Hepatocyte (in vitro differentiated cells): Measurements from ENCODE around the gene ASB10. TPM values are rescaled to one million over a fixed set of nuclear protein-coding genes. Genes with fewer than 3 reads are reported as not detected.

Experiments used
- DNase-seq: peaks from one replicate; pipeline ENCODE4 v3.0.0-alpha.2; 2016; ENCODE audit warnings: low spot score
- H2AFZ ChIP-seq: fragments of 200-600 bp; sonication (generic); 2 replicates; pipeline ENCODE4 v1.6.0; 2016; ENCODE audit warnings: antibody characterized with exemption, mild to moderate bottlenecking
- H3K27ac ChIP-seq: fragments of 200-600 bp; sonication (generic); 2 replicates; pipeline ENCODE4 v1.5.1; 2016; ENCODE audit warnings: mild to moderate bottlenecking
- H3K27me3 ChIP-seq: fragments of 200-600 bp; sonication (generic); 2 replicates; pipeline ENCODE4 v1.6.1; 2016
- H3K36me3 ChIP-seq: fragments of 200-600 bp; sonication (generic); replicated peaks from 2 replicates; pipeline ENCODE4 v1.5.1; 2016; ENCODE audit warnings: low read depth; ENCODE audit not compliant: insufficient read depth
- H3K4me1 ChIP-seq: fragments of 200-600 bp; sonication (generic); 2 replicates; pipeline ENCODE4 v1.5.1; 2016; ENCODE audit warnings: mild to moderate bottlenecking, moderate library complexity; ENCODE audit not compliant: insufficient read depth
- H3K4me2 ChIP-seq: fragments of 200-600 bp; sonication (generic); 2 replicates; pipeline ENCODE4 v1.6.0; 2016
- H3K4me3 ChIP-seq: fragments of 200-600 bp; sonication (generic); 2 replicates; pipeline ENCODE4 v1.5.1; 2016; ENCODE audit warnings: mild to moderate bottlenecking
- H3K79me2 ChIP-seq: fragments of 200-600 bp; sonication (generic); 2 replicates; pipeline ENCODE4 v1.6.0; 2017; ENCODE audit warnings: mild to moderate bottlenecking
- H3K9me2 ChIP-seq: fragments of 200-600 bp; sonication (generic); replicated peaks from 2 replicates; pipeline ENCODE4 v1.6.0; 2017; ENCODE audit warnings: mild to moderate bottlenecking; ENCODE audit not compliant: insufficient read depth
- H3K9me3 ChIP-seq: fragments of 200-600 bp; sonication (generic); 2 replicates; pipeline ENCODE4 v1.5.1; 2016; ENCODE audit warnings: low read depth, mild to moderate bottlenecking
- H4K20me1 ChIP-seq: fragments of 200-600 bp; sonication (generic); 2 replicates; pipeline ENCODE4 v1.6.0; 2016; ENCODE audit warnings: mild to moderate bottlenecking; ENCODE audit not compliant: insufficient read depth, poor library complexity, severe bottlenecking
- EZH2 ChIP-seq: fragments of 200-600 bp; sonication (generic); IDR thresholded peaks from 2 replicates; pipeline ENCODE4 v1.6.1; 2016; ENCODE audit warnings: antibody characterized with exemption, mild to moderate bottlenecking, borderline replicate concordance
- EZH2phosphoT487 ChIP-seq: fragments of 200-600 bp; sonication (generic); IDR thresholded peaks from one replicate; pipeline ENCODE4 v1.6.1; 2018; ENCODE audit warnings: antibody characterized with exemption, mild to moderate bottlenecking, low read depth, moderate library complexity; ENCODE audit not compliant: unreplicated experiment, severe bottlenecking
- WGBS: methylation state at CpG from one replicate; pipeline ENCODE4 v1.1.6; 2016; ENCODE audit warnings: low lambda C conversion rate; ENCODE audit errors: missing lambda C conversion rate; 5-methylcytosine and 5-hydroxymethylcytosine counted together
- polyA plus RNA-seq: library from polyadenylated mRNA; unstranded; fragments of >200 nt; fragmentation: Nextera tagmentation; extraction: Ambion mirVana; gene quantifications from 2 replicates; pipeline ENCODE4 v1.2.1, GENCODE V29; 2016
- total RNA-seq: library from RNA; depleted of rRNA; stranded (reverse); fragments of >200 nt; gene quantifications from 2 replicates; pipeline ENCODE4 v1.2.3, GENCODE V29; 2014
- TF ChIP-seq, protein P1 (sequence below): fragments of 200-600 bp; sonication (generic); IDR thresholded peaks from 2 replicates; pipeline ENCODE4 v1.5.1; 2016; ENCODE audit warnings: antibody characterized with exemption, mild to moderate bottlenecking; ENCODE audit not compliant: poor library complexity

Gene ASB10
- total and polyA plus RNA-seq, 2 experiments from 2014 or later, result not detected

DNA sequence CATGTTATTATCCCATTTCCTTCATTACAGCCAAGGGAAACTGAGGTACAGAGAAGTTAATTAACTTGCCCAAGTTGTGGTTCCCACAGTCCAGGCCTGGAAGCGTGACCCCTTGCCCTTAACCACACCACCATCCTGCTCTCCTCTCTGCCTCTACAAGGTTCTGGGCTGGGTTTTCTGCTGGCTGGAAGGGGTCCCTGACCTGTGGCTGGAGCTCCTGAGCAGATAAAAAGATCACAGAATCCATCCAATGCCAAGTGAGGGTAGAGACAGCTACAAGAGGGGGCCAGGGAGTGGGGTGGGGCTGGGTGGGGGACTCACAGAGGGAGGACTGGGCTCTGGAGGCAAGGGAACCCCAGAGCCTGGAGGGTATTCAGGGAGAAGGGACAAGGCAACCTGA, 9.7 kb downstream of the ASB10 start:
- Histone ChIP-seq H3K4me1 (no peaks in the 10 kb centered on the region), H4K20me1 (no peaks in the 10 kb centered on the region), H2AFZ (no peak overlapping the region), H3K4me2 (no peak overlapping the region), H3K4me3 (no peak overlapping the region), H3K27ac (no peak overlapping the region), H3K9me2 (no peaks in the 10 kb centered on the region), H3K27me3 (peaks cover 16% of the 10 kb centered on the region), H3K9me3 (no peaks in the 10 kb centered on the region), H3K79me2 (no peaks in the 10 kb centered on the region), H3K36me3 (no peaks in the 10 kb centered on the region)
- WGBS, result 96% methylated on average over 1 of the region's 1 CpG
- no peak for DNase-seq
- TF ChIP-seq EZH2phosphoT487, result no peak
- TF ChIP-seq EZH2, result no peak
- TF ChIP-seq, protein P1, sequence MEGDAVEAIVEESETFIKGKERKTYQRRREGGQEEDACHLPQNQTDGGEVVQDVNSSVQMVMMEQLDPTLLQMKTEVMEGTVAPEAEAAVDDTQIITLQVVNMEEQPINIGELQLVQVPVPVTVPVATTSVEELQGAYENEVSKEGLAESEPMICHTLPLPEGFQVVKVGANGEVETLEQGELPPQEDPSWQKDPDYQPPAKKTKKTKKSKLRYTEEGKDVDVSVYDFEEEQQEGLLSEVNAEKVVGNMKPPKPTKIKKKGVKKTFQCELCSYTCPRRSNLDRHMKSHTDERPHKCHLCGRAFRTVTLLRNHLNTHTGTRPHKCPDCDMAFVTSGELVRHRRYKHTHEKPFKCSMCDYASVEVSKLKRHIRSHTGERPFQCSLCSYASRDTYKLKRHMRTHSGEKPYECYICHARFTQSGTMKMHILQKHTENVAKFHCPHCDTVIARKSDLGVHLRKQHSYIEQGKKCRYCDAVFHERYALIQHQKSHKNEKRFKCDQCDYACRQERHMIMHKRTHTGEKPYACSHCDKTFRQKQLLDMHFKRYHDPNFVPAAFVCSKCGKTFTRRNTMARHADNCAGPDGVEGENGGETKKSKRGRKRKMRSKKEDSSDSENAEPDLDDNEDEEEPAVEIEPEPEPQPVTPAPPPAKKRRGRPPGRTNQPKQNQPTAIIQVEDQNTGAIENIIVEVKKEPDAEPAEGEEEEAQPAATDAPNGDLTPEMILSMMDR, result no peak

DNA sequence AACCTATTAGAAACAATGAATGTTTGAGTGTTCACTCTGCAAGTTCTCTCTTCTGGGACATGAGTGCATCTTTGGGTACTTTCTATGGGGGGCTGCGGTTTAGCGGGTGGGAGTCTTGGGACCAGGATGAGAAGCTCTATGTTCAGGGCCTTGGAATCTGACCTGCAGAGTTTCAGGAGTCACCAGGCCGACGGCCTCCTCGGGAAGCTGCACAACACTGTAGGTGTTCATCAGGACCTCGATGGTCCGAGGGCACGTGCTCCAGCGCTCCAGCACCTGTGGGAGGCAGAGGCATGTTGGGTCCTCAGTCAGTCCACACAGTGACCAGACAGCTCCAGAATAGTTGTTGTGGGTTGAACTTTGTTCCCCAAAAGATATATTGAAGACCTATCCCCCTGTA, 10.6 kb downstream of the ASB10 start:
- H3K27me3 ChIP-seq, result peaks cover 16% of the 10 kb centered on the region
- H3K79me2 ChIP-seq, result no peaks in the 10 kb centered on the region
- no peak overlapping the region for H3K4me2 ChIP-seq
- H3K9me3 ChIP-seq, result no peaks in the 10 kb centered on the region
- H2AFZ ChIP-seq, result no peak overlapping the region
- H3K27ac ChIP-seq, result no peak overlapping the region
- H3K4me1 ChIP-seq, result no peaks in the 10 kb centered on the region
- H3K4me3 ChIP-seq, result no peak overlapping the region
- 92% methylated on average over 9 of the region's 9 CpGs for WGBS
- no peak for TF ChIP-seq EZH2
- no peak for TF ChIP-seq EZH2phosphoT487
- TF ChIP-seq, protein P1, result no peak
- no peaks in the 10 kb centered on the region for H4K20me1 ChIP-seq
- H3K9me2 ChIP-seq, result no peaks in the 10 kb centered on the region
- DNase-seq, result no peak
- no peaks in the 10 kb centered on the region for H3K36me3 ChIP-seq

DNA sequence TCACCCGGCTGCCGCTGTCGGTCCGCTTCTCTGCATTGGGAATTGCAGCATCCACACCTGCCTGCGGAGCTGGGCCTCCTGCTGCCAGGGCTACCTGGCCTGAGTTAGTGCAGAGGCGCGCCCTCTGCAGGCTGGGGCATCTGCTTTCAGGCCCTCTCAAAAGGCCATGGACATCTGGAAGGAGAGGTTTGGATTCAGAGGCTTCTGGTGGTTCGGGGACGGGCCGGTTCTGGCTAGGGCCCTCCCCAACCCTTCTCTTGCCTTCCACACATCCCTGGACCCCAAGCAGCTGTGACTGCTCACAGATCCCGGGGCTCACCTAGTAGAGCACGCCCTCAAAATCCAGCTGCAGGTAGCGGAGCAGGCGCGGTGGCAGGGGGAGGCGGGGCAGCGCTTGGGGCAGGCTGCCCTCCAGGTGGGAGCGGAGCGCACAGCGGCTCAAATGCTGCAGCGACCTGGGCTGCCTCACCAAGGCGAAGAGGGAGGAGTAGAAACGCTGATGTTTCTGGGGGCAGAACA, 11.2 kb downstream of the ASB10 start:
- 72% methylated on average over 23 of the region's 23 CpGs for WGBS

More for the DNA sequence above, 11.2 kb downstream of the ASB10 start:
- H3K4me3 ChIP-seq, result no peak overlapping the region
- H3K9me2 ChIP-seq, result no peaks in the 10 kb centered on the region
- no peak overlapping the region for H3K4me2 ChIP-seq
- H3K27me3 ChIP-seq, result peaks cover 22% of the 10 kb centered on the region
- no peak overlapping the region for H2AFZ ChIP-seq
- no peaks in the 10 kb centered on the region for H3K36me3 ChIP-seq
- no peak overlapping the region for H3K27ac ChIP-seq
- no peaks in the 10 kb centered on the region for H3K79me2 ChIP-seq
- no peaks in the 10 kb centered on the region for H3K4me1 ChIP-seq
- TF ChIP-seq EZH2phosphoT487 (no peak), EZH2 (no peak)
- TF ChIP-seq, protein P1, result no peak
- no peaks in the 10 kb centered on the region for H3K9me3 ChIP-seq
- H4K20me1 ChIP-seq, result no peaks in the 10 kb centered on the region
- no peak for DNase-seq
